Upper lobe of left lung (tissue), 4 donors: ENCODE results near the gene CLSTN2.

Source experiments
- CTCF ChIP-seq, 6 experiments: fragments of 450-650 bp in 4 of 6; fragments of 200-600 bp in 2 of 6; sonication (generic) in 2 of 6; IDR thresholded peaks; one replicate each; pipeline ENCODE4 v1.5.1; 2016 to 2019; ENCODE audit warnings: antibody characterized with exemption in 6 of 6
- POLR2A ChIP-seq, 4 donors: fragments of 450-650 bp; IDR thresholded peaks; one replicate each; pipeline ENCODE4 v1.5.1; 2016 to 2017; ENCODE audit warnings: antibody characterized with exemption in 4 of 4, mild to moderate bottlenecking in 2 of 4
- POLR2AphosphoS5 ChIP-seq, 2 donors: sonication (generic); formaldehyde crosslinking; IDR thresholded peaks; one replicate each; pipeline ENCODE4 v1.5.1; 2017; ENCODE audit warnings: antibody characterized with exemption in 2 of 2

GRCh38 chr3:140446734-140447133 is 511.7 kb downstream of the CLSTN2 start:
- TF ChIP-seq CTCF (IDR thresholded peaks at IDR 0.05) = no peak
- TF ChIP-seq POLR2A (IDR thresholded peaks at IDR 0.05) = no peak
- no peak for TF ChIP-seq POLR2AphosphoS5 (IDR thresholded peaks at IDR 0.05)
